ENCODE data around the gene SCUBE1. TPM values are rescaled to one million over a fixed set of nuclear protein-coding genes. Genes with fewer than 3 reads are reported as not detected.

Gene SCUBE1
- total and polyA plus RNA-seq, 2 donors from 2014 or later: 2.3 to 7.1 TPM

- no peak for FAIRE-seq
- H3K36me3 ChIP-seq (ENCODE audit: control insufficient read depth in 2 of 3, insufficient read depth in 3 of 3, low read length in 3 of 3): no peaks in the 10 kb centered on the region
- no peak overlapping the region for H3K4me3 ChIP-seq (ENCODE audit: low read length in 3 of 3)
- H3K9me3 ChIP-seq (ENCODE audit: control insufficient read depth in 2 of 3, insufficient read depth in 1 of 3, low read length in 3 of 3): no peaks in the 10 kb centered on the region
- no peak for DNase-seq
- H3K9ac ChIP-seq (ENCODE audit: low read length in 3 of 3): no peak overlapping the region
- TF ChIP-seq CTCF (IDR thresholded peaks at IDR 0.05; ENCODE audit: borderline replicate concordance, extremely low read depth, insufficient read depth): no peak
- H3K4me1 ChIP-seq (ENCODE audit: control insufficient read depth in 2 of 3, insufficient read depth in 2 of 3, low read depth in 1 of 3, low read length in 3 of 3): no peaks in the 10 kb centered on the region
- intact Hi-C loops (cut with DNase I): no loop called here
- no peaks in the 10 kb centered on the region for H3K27me3 ChIP-seq (ENCODE audit: control insufficient read depth, insufficient read depth, low read length)
- H3K27ac ChIP-seq (ENCODE audit: low read depth in 2 of 2, low read length in 2 of 2): no peak overlapping the region
These were observed 85.6 kb downstream of the SCUBE1 start for GRCh38 chr22:43257549-43257948.

DNA sequence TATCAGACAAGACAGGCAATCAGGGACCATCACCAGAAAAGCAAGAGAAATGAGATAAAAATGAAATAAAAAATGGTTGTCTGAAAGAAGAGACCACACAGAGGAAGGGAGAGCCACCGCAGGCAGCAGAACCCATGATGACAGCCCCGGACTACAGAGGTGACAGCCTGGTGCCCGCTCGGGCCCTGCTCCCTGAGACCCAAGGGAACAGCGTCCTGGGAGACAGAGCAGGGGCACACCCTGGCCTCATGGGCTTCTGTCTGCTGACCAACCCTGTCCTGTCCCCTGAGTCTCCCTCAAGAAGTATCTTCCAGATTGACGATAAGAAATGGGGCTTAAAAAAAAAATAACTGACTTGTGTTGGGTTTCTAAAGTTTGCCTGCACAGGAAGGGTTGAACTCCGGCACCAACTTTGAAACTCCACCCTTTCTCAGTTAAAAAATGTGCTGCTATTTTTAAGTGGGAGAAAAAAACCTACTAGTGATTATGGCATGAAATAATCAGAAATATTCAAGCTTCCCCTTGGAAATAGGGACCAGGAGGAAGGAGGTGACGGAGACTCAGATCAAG, 86.1 kb downstream of the SCUBE1 start:
- no peaks in the 10 kb centered on the region for H3K4me1 ChIP-seq (ENCODE audit: control insufficient read depth in 2 of 3, insufficient read depth in 2 of 3, low read depth in 1 of 3, low read length in 3 of 3)
- H3K4me3 ChIP-seq (ENCODE audit: low read length in 3 of 3): no peak overlapping the region
- no peaks in the 10 kb centered on the region for H3K36me3 ChIP-seq (ENCODE audit: control insufficient read depth in 2 of 3, insufficient read depth in 3 of 3, low read length in 3 of 3)
- DNase-seq (no peak), FAIRE-seq (no peak)
- intact Hi-C loops (cut with DNase I): no loop called here
- no peak overlapping the region for H3K27ac ChIP-seq (ENCODE audit: low read depth in 2 of 2, low read length in 2 of 2)
- H3K27me3 ChIP-seq (ENCODE audit: control insufficient read depth, insufficient read depth, low read length): no peaks in the 10 kb centered on the region
- H3K9ac ChIP-seq (ENCODE audit: low read length in 3 of 3): no peak overlapping the region
- no peak for TF ChIP-seq CTCF (IDR thresholded peaks at IDR 0.05; ENCODE audit: borderline replicate concordance, extremely low read depth, insufficient read depth)
- no peaks in the 10 kb centered on the region for H3K9me3 ChIP-seq (ENCODE audit: control insufficient read depth in 2 of 3, insufficient read depth in 1 of 3, low read length in 3 of 3)

GRCh38 chr22:43256569-43256968, 86.6 kb downstream of the SCUBE1 start:
- Histone ChIP-seq H3K4me1 (ENCODE audit: control insufficient read depth in 2 of 3, insufficient read depth in 2 of 3, low read depth in 1 of 3, low read length in 3 of 3) (no peaks in the 10 kb centered on the region), H3K27me3 (ENCODE audit: control insufficient read depth, insufficient read depth, low read length) (no peaks in the 10 kb centered on the region), H3K9me3 (ENCODE audit: control insufficient read depth in 2 of 3, insufficient read depth in 1 of 3, low read length in 3 of 3) (no peaks in the 10 kb centered on the region), H3K9ac (ENCODE audit: low read length in 3 of 3) (no peak overlapping the region), H3K4me3 (ENCODE audit: low read length in 3 of 3) (no peak overlapping the region), H3K36me3 (ENCODE audit: control insufficient read depth in 2 of 3, insufficient read depth in 3 of 3, low read length in 3 of 3) (no peaks in the 10 kb centered on the region), H3K27ac (ENCODE audit: low read depth in 2 of 2, low read length in 2 of 2) (no peak overlapping the region)
- intact Hi-C loops (cut with DNase I): no loop called here
- TF ChIP-seq CTCF (IDR thresholded peaks at IDR 0.05; ENCODE audit: borderline replicate concordance, extremely low read depth, insufficient read depth): no peak
- no peak for FAIRE-seq
- DNase-seq: no peak

DNA sequence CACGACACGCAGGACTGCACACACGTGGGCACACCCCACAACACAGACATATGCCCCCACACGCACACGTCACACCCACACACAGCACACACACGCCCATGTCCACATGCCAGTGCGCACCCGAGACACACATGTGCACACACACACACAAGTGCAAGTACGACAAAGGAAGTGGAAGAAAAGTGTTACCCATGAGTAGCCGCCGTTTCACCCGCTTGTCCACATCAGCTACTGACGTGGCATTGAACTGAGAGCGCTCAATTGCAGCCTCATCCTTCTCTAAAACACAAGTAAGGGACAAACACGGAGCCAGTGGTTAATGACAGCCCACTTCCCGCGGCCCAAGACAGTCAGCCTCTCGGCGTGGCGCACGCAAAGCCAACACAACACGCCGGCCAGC, 87.9 kb downstream of the SCUBE1 start:
- Histone ChIP-seq H3K27ac (ENCODE audit: low read depth in 2 of 2, low read length in 2 of 2) (no peak overlapping the region), H3K9ac (ENCODE audit: low read length in 3 of 3) (no peak overlapping the region), H3K4me1 (ENCODE audit: control insufficient read depth in 2 of 3, insufficient read depth in 2 of 3, low read depth in 1 of 3, low read length in 3 of 3) (no peaks in the 10 kb centered on the region), H3K4me3 (ENCODE audit: low read length in 3 of 3) (no peak overlapping the region), H3K36me3 (ENCODE audit: control insufficient read depth in 2 of 3, insufficient read depth in 3 of 3, low read length in 3 of 3) (no peaks in the 10 kb centered on the region), H3K9me3 (ENCODE audit: control insufficient read depth in 2 of 3, insufficient read depth in 1 of 3, low read length in 3 of 3) (no peaks in the 10 kb centered on the region), H3K27me3 (ENCODE audit: control insufficient read depth, insufficient read depth, low read length) (no peaks in the 10 kb centered on the region)
- TF ChIP-seq CTCF (IDR thresholded peaks at IDR 0.05; ENCODE audit: borderline replicate concordance, extremely low read depth, insufficient read depth): no peak
- FAIRE-seq (no peak), DNase-seq (no peak)
- intact Hi-C loops (cut with DNase I): no loop called here

Measured in kidney (tissue), 14 donors.